HCT116 (cell line): ENCODE measurements around the gene GALK1. TPM values are rescaled to one million over a fixed set of nuclear protein-coding genes. Genes with fewer than 3 reads are reported as not detected.

ENCODE experiments used
- ATAC-seq: fragments of 200-7000 bp; cut with Tn5 transposase; 2 replicates; pipeline ENCODE4 v1.9.1; 2020; ENCODE audit warnings: mild to moderate bottlenecking, moderate library complexity
- BruUV-seq: library from RNA; stranded (reverse); fragments of 400-500 nt; replicated peaks from 2 replicates; lab custom pipeline; 2021; lab: Mats Ljungman, UMichigan
- CTCF ChIA-PET: fragments of 300-600 bp; sonication (Branson Sonifier 250); formaldehyde crosslinking; loops from one replicate; lab custom pipeline; 2021; ENCODE audit warnings: antibody characterized with exemption; lab: Charles Lee
- POLR2A ChIA-PET: fragments of 300-600, 350-600 bp; sonication (Branson Sonifier 250); formaldehyde crosslinking; loops from one replicate; lab custom pipeline; 2021; ENCODE audit warnings: antibody characterized with exemption; lab: Charles Lee
- RAD21 ChIA-PET, 2 experiments: fragments of 300-600 bp; sonication (Branson Sonifier 250); formaldehyde crosslinking; loops; one replicate each; lab custom pipeline; 2023; ENCODE audit warnings: low total read pairs in 2 of 2; ENCODE audit not compliant: uncharacterized antibody in 2 of 2, unreplicated experiment in 2 of 2, low non-redundant PET in 1 of 2; lab: Charles Lee
- DNase-seq: peaks from one replicate; pipeline ENCODE4 v3.0.0-alpha.2; 2010; ENCODE audit warnings: low read depth, low spot score
- H2AFZ ChIP-seq: fragments of 200-600 bp; shearing (Covaris generic), sonication (generic); 2 replicates; pipeline ENCODE4 v1.6.1; 2017; ENCODE audit warnings: low read depth, mixed run types, mixed read lengths, antibody characterized with exemption, low read length; ENCODE audit not compliant: poor library complexity, severe bottlenecking
- H3K27ac ChIP-seq: 2 replicates; pipeline ENCODE4 v1.5.1; 2012; ENCODE audit warnings: low read depth, low read length
- H3K27me3 ChIP-seq: fragments of 200-600 bp; sonication (generic); 2 replicates; pipeline ENCODE4 v1.6.1; 2016; ENCODE audit warnings: mixed run types, low read length, mixed read lengths; ENCODE audit not compliant: insufficient read depth
- H3K36me3 ChIP-seq, 2 experiments: fragments of 200-500 bp in 1 of 2; fragments of 200-600 bp in 1 of 2; sonication (Bioruptor generic) in 1 of 2; sonication (generic) in 1 of 2; 2 replicates each; pipeline versions ENCODE4 v1.5.1 to v1.6.1; 2014 to 2016; ENCODE audit warnings: low read length in 2 of 2, inconsistent platforms in 1 of 2, mixed read lengths in 1 of 2, mixed run types in 1 of 2; ENCODE audit not compliant: insufficient read depth in 2 of 2, control insufficient read depth in 1 of 2
- H3K4me1 ChIP-seq, 2 experiments: fragments of 200-600 bp in 1 of 2; sonication (generic) in 1 of 2; 2 replicates each; pipeline versions ENCODE4 v1.5.1 to v1.6.1; 2012 to 2017; ENCODE audit warnings: low read length in 2 of 2, inconsistent platforms in 1 of 2, mild to moderate bottlenecking in 1 of 2, mixed read lengths in 1 of 2, mixed run types in 1 of 2, moderate library complexity in 1 of 2; ENCODE audit not compliant: insufficient read depth in 2 of 2, control insufficient read depth in 1 of 2
- H3K4me2 ChIP-seq: fragments of 200-600 bp; sonication (generic); 2 replicates; pipeline ENCODE4 v1.6.1; 2017; ENCODE audit warnings: mixed run types, low read length, mixed read lengths
- H3K4me3 ChIP-seq, 2 experiments: fragments of 200-600 bp in 1 of 2; sonication (generic) in 1 of 2; replicated peaks in 1 of 2; 2 replicates each; pipeline ENCODE4 v1.5.1; 2011 to 2016; ENCODE audit warnings: low read length in 2 of 2, control low read depth in 1 of 2, low read depth in 1 of 2, mild to moderate bottlenecking in 1 of 2, mixed read lengths in 1 of 2, mixed run types in 1 of 2
- H3K79me2 ChIP-seq: fragments of 200-600 bp; sonication (generic); 2 replicates; pipeline ENCODE4 v1.6.1; 2017; ENCODE audit warnings: mild to moderate bottlenecking, mixed run types, low read length, moderate library complexity, mixed read lengths; ENCODE audit not compliant: insufficient read depth
- H3K9ac ChIP-seq: fragments of 200-600 bp; sonication (generic); 2 replicates; pipeline ENCODE4 v1.6.1; 2016; ENCODE audit warnings: low read length, mixed read lengths
- H3K9me2 ChIP-seq: fragments of 200-600 bp; sonication (generic), shearing (Covaris generic); 2 replicates; pipeline ENCODE4 v1.6.1; 2017; ENCODE audit warnings: mixed run types, mild to moderate bottlenecking, moderate library complexity; ENCODE audit not compliant: insufficient read depth
- H3K9me3 ChIP-seq, 2 experiments: fragments of 200-500 bp in 1 of 2; fragments of 200-600 bp in 1 of 2; sonication (Bioruptor generic) in 1 of 2; sonication (generic) in 1 of 2; 2 replicates each; pipeline ENCODE4 v1.6.1; 2014 to 2017; ENCODE audit warnings: low read length in 2 of 2, mixed read lengths in 2 of 2, inconsistent platforms in 1 of 2, low read depth in 1 of 2, mild to moderate bottlenecking in 1 of 2, mixed run types in 1 of 2, moderate library complexity in 1 of 2; ENCODE audit not compliant: control insufficient read depth in 1 of 2, insufficient read depth in 1 of 2
- H4K20me1 ChIP-seq: fragments of 200-600 bp; sonication (generic), shearing (Covaris generic); 2 replicates; pipeline ENCODE4 v1.6.1; 2017; ENCODE audit warnings: mixed run types, mild to moderate bottlenecking, moderate library complexity; ENCODE audit not compliant: insufficient read depth
- RAD21 ChIP-seq: IDR thresholded peaks from 2 replicates; pipeline ENCODE4 v1.6.1; 2012; ENCODE audit warnings: low read depth, mild to moderate bottlenecking
- SRF ChIP-seq: IDR thresholded peaks from 2 replicates; pipeline ENCODE4 v1.6.1; 2012; ENCODE audit warnings: low read depth
- intact Hi-C: fragments of 100-400 bp; cut with micrococcal nuclease; formaldehyde crosslinking; loops from 2 replicates; pipeline ENCODE4 v1.10.0; 2022
- total RNA-seq: library from RNA; stranded (reverse); gene quantifications from one replicate; pipeline ENCODE4 v1.2.1, GENCODE V29; 2021; ENCODE audit not compliant: unreplicated experiment
- TF ChIP-seq, protein P1 (sequence below), 3 experiments: fragments of 200-600 bp in 1 of 3; sonication (generic) in 1 of 3; IDR thresholded peaks in 2 of 3; conservative IDR thresholded peaks in 1 of 3; 2 replicates each; pipeline ENCODE4 v1.5.1; 2012 to 2017; ENCODE audit warnings: low read depth in 2 of 3, low read length in 2 of 3, antibody characterized with exemption in 1 of 3, borderline replicate concordance in 1 of 3, control low read depth in 1 of 3, mild to moderate bottlenecking in 1 of 3, mixed read lengths in 1 of 3, mixed run types in 1 of 3, moderate library complexity in 1 of 3; ENCODE audit not compliant: insufficient read depth in 1 of 3

The GALK1 gene
- total RNA-seq, 1 experiment from 2014 or later, result 57.8 TPM

DNA sequence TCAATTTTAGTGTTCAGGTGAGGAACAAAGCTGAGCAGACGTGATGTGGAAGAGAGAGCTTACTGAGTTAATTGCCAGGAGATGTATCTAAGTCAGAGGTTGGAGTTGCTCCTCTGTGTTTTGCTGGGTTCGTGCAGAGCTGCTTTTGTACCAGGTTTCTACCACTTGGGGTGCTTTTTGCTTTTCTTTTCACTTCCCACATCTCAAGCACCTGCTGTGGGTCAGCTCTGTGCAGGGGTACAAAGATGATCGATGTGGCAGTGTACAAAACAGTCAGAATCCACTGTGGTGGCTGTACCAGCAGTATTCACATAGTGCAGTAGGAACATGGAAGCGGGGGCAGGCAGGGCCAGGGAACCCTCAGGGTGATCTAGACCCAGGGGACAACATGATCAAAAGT is 34.4 kb upstream of the GALK1 start (continued):
- TF ChIP-seq, protein P1, sequence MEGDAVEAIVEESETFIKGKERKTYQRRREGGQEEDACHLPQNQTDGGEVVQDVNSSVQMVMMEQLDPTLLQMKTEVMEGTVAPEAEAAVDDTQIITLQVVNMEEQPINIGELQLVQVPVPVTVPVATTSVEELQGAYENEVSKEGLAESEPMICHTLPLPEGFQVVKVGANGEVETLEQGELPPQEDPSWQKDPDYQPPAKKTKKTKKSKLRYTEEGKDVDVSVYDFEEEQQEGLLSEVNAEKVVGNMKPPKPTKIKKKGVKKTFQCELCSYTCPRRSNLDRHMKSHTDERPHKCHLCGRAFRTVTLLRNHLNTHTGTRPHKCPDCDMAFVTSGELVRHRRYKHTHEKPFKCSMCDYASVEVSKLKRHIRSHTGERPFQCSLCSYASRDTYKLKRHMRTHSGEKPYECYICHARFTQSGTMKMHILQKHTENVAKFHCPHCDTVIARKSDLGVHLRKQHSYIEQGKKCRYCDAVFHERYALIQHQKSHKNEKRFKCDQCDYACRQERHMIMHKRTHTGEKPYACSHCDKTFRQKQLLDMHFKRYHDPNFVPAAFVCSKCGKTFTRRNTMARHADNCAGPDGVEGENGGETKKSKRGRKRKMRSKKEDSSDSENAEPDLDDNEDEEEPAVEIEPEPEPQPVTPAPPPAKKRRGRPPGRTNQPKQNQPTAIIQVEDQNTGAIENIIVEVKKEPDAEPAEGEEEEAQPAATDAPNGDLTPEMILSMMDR (IDR thresholded peaks at IDR 0.05 in 2 of 3, conservative IDR thresholded peaks at IDR 0.05 in 1 of 3; ENCODE audit: borderline replicate concordance in 1 of 3, insufficient read depth in 1 of 3, low read depth in 2 of 3, low read length in 2 of 3), result no peak
- TF ChIP-seq, all 23 proteins: peak for 0

DNA sequence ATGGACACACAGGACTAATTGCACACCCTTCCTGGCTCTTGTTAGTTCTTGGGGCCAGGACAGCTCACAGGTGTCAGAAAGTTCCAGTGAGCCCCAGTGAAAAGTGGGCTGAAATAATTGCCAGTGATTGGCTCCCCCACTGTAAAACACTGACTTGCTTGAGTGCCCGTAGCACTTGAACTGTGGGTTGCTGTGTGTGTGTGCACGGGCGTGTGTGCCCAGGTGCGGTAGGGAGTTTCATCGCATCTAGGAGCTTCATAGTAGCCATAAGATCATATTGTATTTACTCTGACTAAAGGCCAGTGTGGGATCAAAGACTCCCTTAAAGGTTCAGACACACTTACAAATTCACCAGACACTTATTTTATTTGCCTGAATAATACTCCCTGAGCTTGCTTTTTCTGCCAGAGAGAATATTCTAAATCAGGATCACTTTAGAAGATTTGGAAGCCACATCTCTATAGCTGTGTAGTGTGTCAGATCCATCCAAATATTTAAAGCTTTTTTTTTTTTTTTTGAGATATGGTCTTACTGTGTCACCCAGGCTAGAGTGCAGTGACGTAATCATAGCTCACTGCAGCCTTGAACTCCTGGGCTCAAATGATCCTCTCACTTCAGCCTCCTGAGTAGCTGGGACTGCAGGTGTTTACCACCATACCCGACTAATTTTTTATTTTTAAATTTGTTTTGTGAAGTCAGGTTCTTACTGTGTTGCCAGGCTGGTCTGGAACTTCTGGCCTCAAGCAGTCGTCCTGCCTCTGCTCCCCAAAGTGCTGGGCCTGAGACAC is 31.0 kb upstream of the GALK1 start:
- TF ChIP-seq RAD21 (no peak), SRF (no peak)
- CTCF ChIA-PET, result interaction anchor here (1.5 kb wide), 1 partner anchor 34 kb away, joined by 3 read pairs; no protein-coding TSS in a partner anchor
- BruUV-seq, result no TSS peak

More for the DNA sequence above, 31.0 kb upstream of the GALK1 start:
- Histone ChIP-seq H3K9me2 (no peaks in the 10 kb centered on the region), H3K9me3 (no peaks in the 10 kb centered on the region), H3K79me2 (peaks cover 27% of the 10 kb centered on the region; the same call in 1 of the 2 replicates), H3K27ac (no peak overlapping the region), H3K9ac (no peak overlapping the region), H3K4me2 (no peak overlapping the region), H3K36me3 (peaks cover 23% of the 10 kb centered on the region in 2 experiments; a peak in 3 of 4 replicates), H3K4me1 (no peaks in the 10 kb centered on the region), H3K4me3 (no peak overlapping the region), H4K20me1 (no peaks in the 10 kb centered on the region), H2AFZ (no peak overlapping the region), H3K27me3 (no peaks in the 10 kb centered on the region)
- no peak for DNase-seq
- ChIA-PET RAD21 (interaction anchor here in 1 of 2 experiments (0.6 kb wide), 1 partner anchor 26 kb away, joined by 4 read pairs; no protein-coding TSS in a partner anchor), POLR2A (interaction anchor here (0.8 to 2.6 kb wide), 2 partner anchors 8 to 16 kb away, joined by 3 to 20 read pairs; a partner anchor contains a TSS)
- intact Hi-C loops, result no loop called here
- no peak for ATAC-seq
